ENCODE results near the gene IFITM1. TPM values are rescaled to one million over a fixed set of nuclear protein-coding genes. Genes with fewer than 3 reads are reported as not detected.
"Not testable (repeated sequence)": the region's sequence is repeated elsewhere in the genome, so short reads cannot be mapped to it uniquely, and the experiment has no call there.

Gene IFITM1
- total RNA-seq, 1 donor from 2014 or later = 128 TPM

GRCh38 chr11:325796-326591, 12.2 kb downstream of the IFITM1 start:
- no peak for TF ChIP-seq CTCF (IDR thresholded peaks at IDR 0.05)
- peak overlapping the region; percentile 28 for H3K4me3 ChIP-seq
- H3K36me3 ChIP-seq = no peaks in the 10 kb centered on the region
- peaks cover 41% of the 10 kb centered on the region for H3K4me1 ChIP-seq
- no peaks in the 10 kb centered on the region for H3K9me3 ChIP-seq
- DNase-seq (no peak), ATAC-seq (peak in 1 of 2 donors; percentile 3)
- H3K27me3 ChIP-seq (ENCODE audit: low read depth) = no peaks in the 10 kb centered on the region
- intact Hi-C loops (cut with DNase I) = no loop called here
- peak overlapping the region; percentile 95 for H3K27ac ChIP-seq

- no peaks in the 10 kb centered on the region for H3K36me3 ChIP-seq
- DNase-seq (no peak), ATAC-seq (no peak)
- H3K4me3 ChIP-seq = peak overlapping the region; percentile 28
- peak overlapping the region; percentile 95 for H3K27ac ChIP-seq
- no peaks in the 10 kb centered on the region for H3K9me3 ChIP-seq
- intact Hi-C loops (cut with DNase I) = no loop called here
- H3K4me1 ChIP-seq = peaks cover 41% of the 10 kb centered on the region
- H3K27me3 ChIP-seq (ENCODE audit: low read depth) = no peaks in the 10 kb centered on the region
- TF ChIP-seq CTCF (IDR thresholded peaks at IDR 0.05) = no peak
Measured at GRCh38 chr11:326592-326841, 12.7 kb downstream of the IFITM1 start.

- Histone ChIP-seq H3K4me3 (peak overlapping the region; percentile 28), H3K27ac (peak overlapping the region; percentile 95), H3K36me3 (no peaks in the 10 kb centered on the region), H3K9me3 (no peaks in the 10 kb centered on the region), H3K4me1 (peaks cover 41% of the 10 kb centered on the region), H3K27me3 (ENCODE audit: low read depth) (no peaks in the 10 kb centered on the region)
- DNase-seq (peak; percentile 88), ATAC-seq (peak; percentile 88 to 90)
- no peak for TF ChIP-seq CTCF (IDR thresholded peaks at IDR 0.05)
- intact Hi-C loops (cut with DNase I) = no loop called here
Measured at GRCh38 chr11:326842-327580, 13.2 kb downstream of the IFITM1 start.

- Histone ChIP-seq H3K27ac (peak overlapping the region; percentile 95), H3K4me1 (peaks cover 41% of the 10 kb centered on the region), H3K9me3 (no peaks in the 10 kb centered on the region), H3K4me3 (peak overlapping the region; percentile 28), H3K27me3 (ENCODE audit: low read depth) (no peaks in the 10 kb centered on the region), H3K36me3 (no peaks in the 10 kb centered on the region)
- DNase-seq (no peak), ATAC-seq (no peak)
- TF ChIP-seq CTCF (IDR thresholded peaks at IDR 0.05) = no peak
- intact Hi-C loops (cut with DNase I) = no loop called here
Measured at GRCh38 chr11:327581-327923, 13.7 kb downstream of the IFITM1 start.

- Histone ChIP-seq H3K27me3 (ENCODE audit: low read depth) (no peaks in the 10 kb centered on the region), H3K36me3 (no peaks in the 10 kb centered on the region), H3K27ac (peak overlapping the region; percentile 95), H3K4me1 (peaks cover 41% of the 10 kb centered on the region), H3K4me3 (no peak overlapping the region), H3K9me3 (no peaks in the 10 kb centered on the region)
- ATAC-seq (no peak), DNase-seq (no peak)
- intact Hi-C loops (cut with DNase I) = no loop called here
- TF ChIP-seq CTCF (IDR thresholded peaks at IDR 0.05) = no peak
Measured at GRCh38 chr11:328012-328411, 14.2 kb downstream of the IFITM1 start.

- ATAC-seq; H3K27me3 ChIP-seq (ENCODE audit: low read depth); H3K36me3 ChIP-seq; H3K9me3 ChIP-seq; intact Hi-C loops (cut with DNase I); H3K4me3 ChIP-seq; DNase-seq; H3K27ac ChIP-seq: not testable (repeated sequence)
- H3K4me1 ChIP-seq = peaks cover 41% of the 10 kb centered on the region
Measured at GRCh38 chr11:328516-329100, 14.8 kb downstream of the IFITM1 start.
